CD8-positive, alpha-beta memory T cell (primary cell): ENCODE data around the gene IGFBP2. TPM values are rescaled to one million over a fixed set of nuclear protein-coding genes. Genes with fewer than 3 reads are reported as not detected.

ENCODE experiments used
- CTCF ChIA-PET: fragments of 350-600 bp; sonication (Branson Sonifier 250); formaldehyde crosslinking; loops from one replicate; lab custom pipeline; 2021; ENCODE audit warnings: antibody characterized with exemption; lab: Charles Lee
- POLR2A ChIA-PET: fragments of 350-600 bp; sonication (Branson Sonifier 250); formaldehyde crosslinking; loops from one replicate; lab custom pipeline; 2021; ENCODE audit warnings: antibody characterized with exemption; lab: Charles Lee
- DNase-seq, 5 donors: peaks; one replicate each; pipeline versions ENCODE4 v3.0.0 to v3.0.0-alpha.2; 2020 to 2022; ENCODE audit warnings: mixed read lengths in 1 of 5
- H3K27ac ChIP-seq: one replicate; pipeline ENCODE4 v1.7.0; 2013; ENCODE audit warnings: low read depth, mild to moderate bottlenecking, low read length, moderate library complexity
- H3K27me3 ChIP-seq: 2 replicates; pipeline ENCODE4 v1.7.0; 2013; ENCODE audit warnings: low read length, mild to moderate bottlenecking; ENCODE audit not compliant: insufficient read depth, poor library complexity, severe bottlenecking
- H3K36me3 ChIP-seq: 2 replicates; pipeline ENCODE4 v1.7.0; 2013; ENCODE audit warnings: mild to moderate bottlenecking, low read length, moderate library complexity; ENCODE audit not compliant: insufficient read depth
- H3K4me1 ChIP-seq: 2 replicates; pipeline ENCODE4 v1.7.0; 2013; ENCODE audit warnings: mild to moderate bottlenecking, low read length, moderate library complexity; ENCODE audit not compliant: insufficient read depth
- H3K4me3 ChIP-seq: 2 replicates; pipeline ENCODE4 v1.7.0; 2013; ENCODE audit warnings: mild to moderate bottlenecking, low read length
- H3K9me3 ChIP-seq: 2 replicates; pipeline ENCODE4 v1.7.0; 2013; ENCODE audit warnings: mild to moderate bottlenecking, low read length
- H3K27ac Mint-ChIP-seq, 8 donors: one replicate each; pipeline ENCODE4 v1.8.0; 2020 to 2021; ENCODE audit warnings: mixed read lengths in 8 of 8, mild to moderate bottlenecking in 6 of 8, inconsistent platforms in 3 of 8, moderate library complexity in 3 of 8
- H3K27me3 Mint-ChIP-seq, 2 donors: one replicate each; pipeline ENCODE4 v1.8.0; 2020 to 2021; ENCODE audit warnings: mixed read lengths in 2 of 2, mild to moderate bottlenecking in 1 of 2, moderate library complexity in 1 of 2
- H3K36me3 Mint-ChIP-seq, 3 donors: one replicate each; pipeline ENCODE4 v1.8.0; 2020 to 2021; ENCODE audit warnings: mixed read lengths in 3 of 3, inconsistent platforms in 1 of 3, mild to moderate bottlenecking in 1 of 3
- H3K4me1 Mint-ChIP-seq, 3 donors: one replicate each; pipeline ENCODE4 v1.8.0; 2020 to 2021; ENCODE audit warnings: mixed read lengths in 3 of 3, inconsistent platforms in 1 of 3, mild to moderate bottlenecking in 1 of 3
- H3K4me3 Mint-ChIP-seq, 7 donors: one replicate each; pipeline ENCODE4 v1.8.0; 2020 to 2021; ENCODE audit warnings: mixed read lengths in 7 of 7, mild to moderate bottlenecking in 6 of 7, moderate library complexity in 4 of 7, inconsistent platforms in 2 of 7
- H3K9me3 Mint-ChIP-seq, 5 donors: one replicate each; pipeline ENCODE4 v1.8.0; 2020 to 2022; ENCODE audit warnings: mixed read lengths in 5 of 5, mild to moderate bottlenecking in 3 of 5, moderate library complexity in 2 of 5, inconsistent platforms in 1 of 5
- polyA plus RNA-seq: library from polyadenylated mRNA; unstranded; fragments of 300-500 nt; fragmentation: Illumina TruSeq; gene quantifications from one replicate; pipeline ENCODE4 v1.2.3, GENCODE V29; 2021
- total RNA-seq, 2 experiments: library from RNA; stranded (reverse); gene quantifications; one replicate each; pipeline ENCODE4 v1.2.3, GENCODE V29; 2021

The IGFBP2 gene
- total and polyA plus RNA-seq, 3 experiments from 2014 or later = 0.84 to 1.2 (median 1.1) TPM

DNA sequence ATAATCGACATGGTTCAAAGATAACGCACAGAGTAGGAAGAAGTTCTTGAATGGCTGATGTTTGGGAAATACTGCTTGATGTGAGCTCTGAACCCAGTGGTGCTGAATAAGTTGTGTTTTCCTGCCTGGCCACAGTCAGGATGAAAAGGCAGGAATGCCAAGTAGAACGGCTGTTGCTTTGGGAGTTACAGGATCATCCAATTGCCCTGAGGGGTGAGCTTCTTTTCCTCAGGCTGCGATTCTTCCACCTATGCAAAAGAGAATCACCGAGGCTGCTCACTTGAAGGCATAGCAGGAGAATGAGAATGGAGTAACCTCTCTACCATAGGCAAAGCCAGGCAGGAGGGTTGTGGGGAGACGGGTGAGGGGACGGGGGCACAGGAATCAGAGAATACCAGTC lies 14.4 kb upstream of the IGFBP2 start:
- H3K9me3 ChIP-seq = no peaks in the 10 kb centered on the region
- Mint-ChIP-seq H3K9me3 (no peaks in the 10 kb centered on the region), H3K27ac (no peak overlapping the region), H3K27me3 (peaks cover 6 to 28% of the 10 kb centered on the region in 2 donors), H3K4me3 (no peak overlapping the region), H3K4me1 (peaks cover 0 to 4% (median 0%) of the 10 kb centered on the region in 3 donors), H3K36me3 (no peaks in the 10 kb centered on the region)
- CTCF ChIA-PET = no interaction called here
- no peak overlapping the region for H3K27ac ChIP-seq
- no peak overlapping the region for H3K4me3 ChIP-seq
- H3K4me1 ChIP-seq = no peaks in the 10 kb centered on the region
- H3K27me3 ChIP-seq = no peaks in the 10 kb centered on the region
- no peak for DNase-seq
- POLR2A ChIA-PET = no interaction called here
- H3K36me3 ChIP-seq = no peaks in the 10 kb centered on the region

DNA sequence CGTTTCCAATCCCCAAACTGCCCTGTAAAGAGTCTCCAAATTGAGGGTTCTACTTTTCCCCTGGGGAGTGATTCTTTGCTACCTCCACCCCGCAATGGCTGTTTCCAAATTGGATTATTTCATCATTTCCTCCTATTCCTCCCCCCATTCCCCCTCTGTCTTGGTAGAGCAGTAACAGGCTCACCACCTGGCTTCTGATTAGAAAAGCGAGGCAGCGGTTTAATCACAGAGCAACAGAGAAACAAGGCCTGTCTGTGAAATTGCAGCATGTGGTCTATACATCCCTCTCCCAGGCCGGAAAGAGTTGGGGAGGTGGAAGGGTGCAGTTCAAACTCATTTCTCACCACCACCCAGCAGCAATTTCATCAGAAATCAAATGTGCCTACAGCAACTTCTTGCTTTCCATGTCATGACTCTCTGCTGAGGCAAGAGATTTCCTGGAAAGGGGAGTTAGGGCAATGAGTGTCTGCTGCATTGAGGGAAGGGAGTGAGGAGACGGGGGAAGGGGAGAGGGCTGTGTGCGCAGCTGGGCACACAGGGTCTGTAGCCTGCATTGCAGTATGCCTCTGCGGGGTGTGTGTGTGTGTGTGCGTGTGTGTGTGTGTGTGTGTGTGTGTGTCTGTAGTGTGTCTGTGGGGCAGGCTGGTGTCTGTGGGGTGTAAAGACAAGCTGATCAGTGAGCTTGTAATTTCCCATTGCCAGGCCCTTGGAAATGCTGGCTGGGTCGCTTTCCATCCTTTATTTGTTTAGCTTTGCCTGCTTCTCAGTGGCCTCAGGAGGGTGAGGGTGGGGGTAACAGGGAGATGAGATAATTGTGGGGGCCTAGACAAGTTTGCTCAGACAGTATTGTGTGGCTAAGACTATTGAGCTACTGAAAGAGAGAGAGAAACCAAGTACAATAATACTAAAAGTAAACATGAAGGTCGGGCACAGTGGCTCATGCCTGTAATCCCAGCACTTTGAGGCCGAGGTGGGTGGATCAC lies 13.5 kb upstream of the IGFBP2 start:
- H3K4me1 Mint-ChIP-seq = peaks cover 0 to 4% (median 0%) of the 10 kb centered on the region in 3 donors
- H3K27ac Mint-ChIP-seq = no peak overlapping the region
- Histone ChIP-seq H3K9me3 (no peaks in the 10 kb centered on the region), H3K4me3 (no peak overlapping the region), H3K27ac (no peak overlapping the region), H3K36me3 (no peaks in the 10 kb centered on the region), H3K27me3 (no peaks in the 10 kb centered on the region), H3K4me1 (no peaks in the 10 kb centered on the region)
- POLR2A ChIA-PET = interaction anchor here (0.7 kb wide), 1 partner anchor 229 kb away, joined by 3 read pairs; no protein-coding TSS in a partner anchor
- no peaks in the 10 kb centered on the region for H3K36me3 Mint-ChIP-seq
- H3K27me3 Mint-ChIP-seq = peaks cover 4 to 28% of the 10 kb centered on the region in 2 donors
- no peaks in the 10 kb centered on the region for H3K9me3 Mint-ChIP-seq
- DNase-seq = no peak
- no peak overlapping the region for H3K4me3 Mint-ChIP-seq
- CTCF ChIA-PET = no interaction called here

DNA sequence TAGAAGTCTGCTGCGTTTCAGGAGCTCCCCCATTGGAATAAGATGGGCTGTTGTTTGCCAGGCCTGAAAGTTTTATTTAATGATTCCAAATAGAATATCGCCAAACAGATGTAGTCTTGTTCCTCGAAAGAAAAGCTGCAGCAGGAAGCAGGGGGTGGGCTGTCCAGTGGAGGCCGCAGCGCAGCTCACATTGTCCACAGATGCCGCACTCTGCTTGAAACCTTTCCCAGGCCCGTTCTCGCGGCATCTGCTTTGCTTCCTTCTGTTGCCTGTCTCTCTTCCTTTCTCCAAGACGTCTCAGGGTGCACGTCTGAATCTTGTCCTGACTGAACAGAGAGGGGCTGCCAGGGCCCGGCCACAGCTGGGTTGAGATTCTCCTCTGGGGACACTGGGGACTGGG lies 12.4 kb upstream of the IGFBP2 start:
- Mint-ChIP-seq H3K9me3 (no peaks in the 10 kb centered on the region), H3K27me3 (peaks cover 0 to 25% of the 10 kb centered on the region in 2 donors), H3K27ac (no peak overlapping the region), H3K36me3 (no peaks in the 10 kb centered on the region), H3K4me1 (peaks cover 0 to 4% (median 0%) of the 10 kb centered on the region in 3 donors), H3K4me3 (no peak overlapping the region)
- H3K36me3 ChIP-seq = no peaks in the 10 kb centered on the region
- ChIA-PET POLR2A (no interaction called here), CTCF (no interaction called here)
- no peak overlapping the region for H3K4me3 ChIP-seq
- H3K27ac ChIP-seq = no peak overlapping the region
- H3K9me3 ChIP-seq = no peaks in the 10 kb centered on the region
- H3K4me1 ChIP-seq = no peaks in the 10 kb centered on the region
- no peak for DNase-seq
- no peaks in the 10 kb centered on the region for H3K27me3 ChIP-seq

DNA sequence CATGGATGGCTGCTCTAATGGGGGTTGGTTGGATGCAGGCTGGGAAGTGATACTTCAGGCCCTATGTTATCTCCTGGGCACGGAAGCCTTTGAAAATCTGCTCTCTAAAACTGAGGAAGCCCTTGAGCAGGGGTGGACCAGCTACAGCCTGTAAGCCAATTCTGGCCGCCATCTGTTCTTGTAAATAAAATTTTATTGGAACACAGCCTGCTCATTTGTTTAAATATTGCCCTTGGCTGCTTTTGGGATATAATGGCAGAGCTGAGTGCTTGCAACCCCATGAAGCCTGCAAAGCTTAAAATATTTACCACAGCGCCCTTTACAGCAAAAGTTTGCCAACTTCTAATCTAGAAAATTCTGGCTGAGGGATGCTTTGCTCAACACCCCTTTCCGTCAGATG lies 11.9 kb upstream of the IGFBP2 start:
- Mint-ChIP-seq H3K4me3 (no peak overlapping the region), H3K27ac (no peak overlapping the region), H3K27me3 (peaks cover 0 to 23% of the 10 kb centered on the region in 2 donors), H3K36me3 (no peaks in the 10 kb centered on the region), H3K4me1 (peaks cover 0 to 4% (median 0%) of the 10 kb centered on the region in 3 donors), H3K9me3 (no peaks in the 10 kb centered on the region)
- H3K4me1 ChIP-seq = no peaks in the 10 kb centered on the region
- no peak overlapping the region for H3K4me3 ChIP-seq
- no peaks in the 10 kb centered on the region for H3K27me3 ChIP-seq
- CTCF ChIA-PET = no interaction called here
- DNase-seq = no peak
- H3K9me3 ChIP-seq = no peaks in the 10 kb centered on the region
- H3K27ac ChIP-seq = no peak overlapping the region
- POLR2A ChIA-PET = no interaction called here
- no peaks in the 10 kb centered on the region for H3K36me3 ChIP-seq

DNA sequence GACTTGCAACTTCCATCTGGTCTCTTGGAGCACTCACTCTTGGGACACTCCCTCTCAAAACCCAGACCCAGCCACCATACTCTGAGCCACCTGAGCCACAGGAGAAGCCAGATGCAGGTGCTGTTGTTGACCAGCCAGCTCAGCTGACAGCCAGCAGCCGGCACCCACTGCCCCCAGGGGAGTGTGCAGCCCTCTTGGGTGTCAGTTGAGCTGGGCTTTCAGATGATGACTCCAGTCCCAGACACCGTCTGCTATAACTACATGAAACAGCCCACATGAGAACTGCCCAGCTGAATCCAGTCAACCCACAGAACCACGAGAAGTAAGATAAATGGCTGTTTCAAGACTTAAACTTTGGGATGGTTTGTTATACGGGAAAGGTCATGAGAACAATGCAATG lies 10.7 kb upstream of the IGFBP2 start:
- Mint-ChIP-seq H3K4me1 (peaks cover 0 to 4% (median 0%) of the 10 kb centered on the region in 3 donors), H3K9me3 (no peaks in the 10 kb centered on the region), H3K27ac (no peak overlapping the region), H3K27me3 (peaks cover 0 to 18% of the 10 kb centered on the region in 2 donors), H3K36me3 (no peaks in the 10 kb centered on the region), H3K4me3 (no peak overlapping the region)
- no peak overlapping the region for H3K27ac ChIP-seq
- H3K9me3 ChIP-seq = no peaks in the 10 kb centered on the region
- DNase-seq = no peak
- ChIA-PET CTCF (no interaction called here), POLR2A (no interaction called here)
- no peaks in the 10 kb centered on the region for H3K4me1 ChIP-seq
- no peaks in the 10 kb centered on the region for H3K36me3 ChIP-seq
- H3K27me3 ChIP-seq = no peaks in the 10 kb centered on the region
- H3K4me3 ChIP-seq = no peak overlapping the region

DNA sequence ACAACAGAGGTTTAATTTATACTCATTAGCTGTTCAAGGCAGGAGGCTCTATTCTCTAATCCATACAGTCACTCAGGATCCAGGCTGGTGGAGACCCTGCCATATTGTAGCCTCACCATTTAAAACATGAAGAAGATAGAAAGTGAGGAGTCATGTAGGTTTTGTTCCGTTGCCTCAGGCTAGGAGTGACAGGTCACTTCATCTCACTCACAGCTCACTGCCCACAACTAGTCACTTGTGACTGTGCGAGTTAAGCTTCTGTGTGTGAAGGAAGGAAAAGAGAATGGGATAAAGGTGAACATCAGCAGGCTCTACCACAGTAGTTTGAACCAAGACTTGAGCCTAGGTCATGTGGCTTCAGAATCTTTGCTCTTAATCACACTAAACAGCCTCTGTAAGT lies 9.0 kb upstream of the IGFBP2 start:
- Histone ChIP-seq H3K36me3 (no peaks in the 10 kb centered on the region), H3K27me3 (no peaks in the 10 kb centered on the region), H3K4me3 (no peak overlapping the region), H3K27ac (no peak overlapping the region), H3K9me3 (no peaks in the 10 kb centered on the region), H3K4me1 (no peaks in the 10 kb centered on the region)
- H3K27me3 Mint-ChIP-seq = peaks cover 0 to 7% of the 10 kb centered on the region in 2 donors
- ChIA-PET POLR2A (no interaction called here), CTCF (no interaction called here)
- no peak for DNase-seq
- no peaks in the 10 kb centered on the region for H3K9me3 Mint-ChIP-seq
- H3K4me1 Mint-ChIP-seq = peaks cover 0 to 4% (median 0%) of the 10 kb centered on the region in 3 donors
- no peaks in the 10 kb centered on the region for H3K36me3 Mint-ChIP-seq
- no peak overlapping the region for H3K4me3 Mint-ChIP-seq
- H3K27ac Mint-ChIP-seq = no peak overlapping the region

DNA sequence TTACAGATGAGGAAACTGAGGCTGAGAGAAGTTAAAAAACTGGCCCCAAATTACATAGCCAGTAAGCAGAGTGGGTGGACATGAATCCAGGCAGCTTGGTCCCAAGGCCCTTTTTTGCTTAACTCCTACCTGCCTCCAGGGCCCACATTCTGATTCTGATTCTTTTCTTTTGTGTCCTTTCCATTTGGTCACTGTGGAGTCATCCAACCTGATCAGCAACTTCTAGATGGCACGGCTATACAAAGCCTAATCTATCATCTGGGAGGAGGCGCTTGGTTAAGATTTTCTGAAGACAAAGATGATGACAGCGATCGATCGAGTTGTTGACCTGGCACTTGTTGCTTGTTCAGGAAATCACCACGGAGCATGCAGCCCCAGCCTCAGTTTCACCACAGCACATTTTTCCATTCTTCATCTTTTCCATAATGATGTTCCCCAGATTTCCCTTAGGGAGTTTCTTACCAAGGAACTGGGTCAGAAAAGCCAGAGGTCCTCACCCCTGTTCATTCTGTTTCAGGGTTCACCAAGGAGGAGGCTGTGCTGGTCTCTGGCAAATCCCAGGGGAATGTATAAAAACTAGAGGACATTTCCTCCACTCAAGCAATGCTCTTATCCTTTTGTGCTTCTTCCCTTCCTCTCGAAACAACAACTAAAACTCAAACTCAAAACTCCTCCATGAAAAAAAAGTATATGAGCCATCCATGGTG lies 6.9 kb upstream of the IGFBP2 start:
- no peak overlapping the region for H3K4me3 Mint-ChIP-seq
- H3K27me3 Mint-ChIP-seq = peaks cover 2 to 24% of the 10 kb centered on the region in 2 donors
- Histone ChIP-seq H3K27me3 (no peaks in the 10 kb centered on the region), H3K4me3 (no peak overlapping the region), H3K9me3 (no peaks in the 10 kb centered on the region), H3K27ac (no peak overlapping the region), H3K4me1 (no peaks in the 10 kb centered on the region), H3K36me3 (no peaks in the 10 kb centered on the region)
- DNase-seq = no peak
- H3K36me3 Mint-ChIP-seq = no peaks in the 10 kb centered on the region
- H3K4me1 Mint-ChIP-seq = no peaks in the 10 kb centered on the region
- no peak overlapping the region for H3K27ac Mint-ChIP-seq
- no peaks in the 10 kb centered on the region for H3K9me3 Mint-ChIP-seq
- ChIA-PET POLR2A (no interaction called here), CTCF (no interaction called here)

DNA sequence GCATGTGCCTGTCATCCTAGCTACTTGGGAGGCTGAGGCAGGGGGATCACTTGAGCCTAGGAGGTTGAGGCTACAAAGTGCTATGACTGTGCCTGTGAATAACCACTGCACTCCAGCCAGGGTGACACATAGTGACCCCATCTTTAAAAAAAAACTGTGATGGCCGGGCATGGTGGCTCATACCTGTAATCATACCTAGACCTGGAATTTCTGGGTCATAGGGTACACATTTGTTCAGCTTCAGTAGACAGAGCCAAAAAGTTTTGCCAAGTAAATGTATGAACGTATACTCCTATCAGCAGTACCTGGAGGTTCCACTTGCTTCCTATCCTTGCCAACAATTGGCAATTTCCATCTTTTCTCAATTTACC lies 6.4 kb upstream of the IGFBP2 start:
- CTCF ChIA-PET = no interaction called here
- no peaks in the 10 kb centered on the region for H3K4me1 ChIP-seq
- no peaks in the 10 kb centered on the region for H3K4me1 Mint-ChIP-seq

More for the DNA sequence above, 6.4 kb upstream of the IGFBP2 start:
- no peaks in the 10 kb centered on the region for H3K36me3 Mint-ChIP-seq
- no peaks in the 10 kb centered on the region for H3K9me3 ChIP-seq
- no peaks in the 10 kb centered on the region for H3K9me3 Mint-ChIP-seq
- POLR2A ChIA-PET = no interaction called here
- no peak overlapping the region for H3K4me3 ChIP-seq
- no peaks in the 10 kb centered on the region for H3K36me3 ChIP-seq
- H3K27me3 ChIP-seq = no peaks in the 10 kb centered on the region
- no peak overlapping the region for H3K4me3 Mint-ChIP-seq
- H3K27ac ChIP-seq = no peak overlapping the region
- peaks cover 3 to 29% of the 10 kb centered on the region in 2 donors for H3K27me3 Mint-ChIP-seq
- DNase-seq = no peak
- H3K27ac Mint-ChIP-seq = no peak overlapping the region
